Measurements from ENCODE around the gene SETDB1.

The SETDB1 gene

DNA sequence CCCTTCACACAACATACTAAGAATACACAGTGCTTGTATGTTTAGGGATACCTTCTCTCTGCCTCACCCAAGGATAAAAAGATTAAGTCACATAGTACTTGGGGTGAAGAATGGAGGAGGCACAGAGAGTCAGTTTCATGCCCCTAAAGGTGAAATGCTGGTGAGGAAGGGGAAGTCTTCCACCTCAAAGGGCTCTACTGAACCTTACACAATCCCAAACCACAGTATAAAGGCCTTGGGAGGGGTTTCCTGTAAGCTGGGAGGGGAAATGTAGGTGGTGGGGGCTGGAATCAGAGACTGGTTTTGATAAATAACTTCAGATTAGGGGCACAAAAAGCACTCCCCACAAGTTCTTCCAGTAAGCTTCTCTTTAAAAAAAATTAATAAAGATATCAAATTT is 77.0 kb downstream of the SETDB1 start:
- no peak for DNase-seq (ENCODE audit: low read depth)

DNA sequence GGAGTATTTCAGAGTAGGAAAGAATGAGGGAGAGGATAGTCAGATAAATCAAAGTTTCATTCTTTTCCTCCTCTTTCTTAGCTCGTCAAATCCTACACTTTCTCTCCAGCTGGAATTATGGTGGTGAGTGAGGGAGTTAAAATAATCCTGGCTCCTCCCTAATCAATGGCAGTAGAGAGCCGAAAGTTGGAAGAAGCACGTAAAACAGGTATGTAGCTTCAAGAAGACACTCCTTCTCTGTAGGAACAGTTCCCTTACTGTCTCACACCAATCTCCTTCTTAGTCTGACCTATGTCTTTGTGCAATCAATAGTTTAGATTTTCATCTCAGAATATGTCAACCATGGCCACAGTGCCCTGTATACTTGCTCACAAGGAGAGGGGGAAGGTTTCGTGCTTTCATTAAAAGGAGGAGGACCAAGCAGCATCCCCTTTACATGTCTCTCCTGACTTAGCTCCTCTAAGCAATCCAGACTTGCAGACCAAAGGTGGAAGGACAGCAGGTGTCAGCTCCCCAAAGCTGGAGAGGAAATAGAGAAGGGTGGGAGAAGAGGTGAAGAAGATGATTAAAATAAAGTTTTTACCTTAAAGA is 79.7 kb downstream of the SETDB1 start:
- DNase-seq (ENCODE audit: low read depth) = no peak

DNA sequence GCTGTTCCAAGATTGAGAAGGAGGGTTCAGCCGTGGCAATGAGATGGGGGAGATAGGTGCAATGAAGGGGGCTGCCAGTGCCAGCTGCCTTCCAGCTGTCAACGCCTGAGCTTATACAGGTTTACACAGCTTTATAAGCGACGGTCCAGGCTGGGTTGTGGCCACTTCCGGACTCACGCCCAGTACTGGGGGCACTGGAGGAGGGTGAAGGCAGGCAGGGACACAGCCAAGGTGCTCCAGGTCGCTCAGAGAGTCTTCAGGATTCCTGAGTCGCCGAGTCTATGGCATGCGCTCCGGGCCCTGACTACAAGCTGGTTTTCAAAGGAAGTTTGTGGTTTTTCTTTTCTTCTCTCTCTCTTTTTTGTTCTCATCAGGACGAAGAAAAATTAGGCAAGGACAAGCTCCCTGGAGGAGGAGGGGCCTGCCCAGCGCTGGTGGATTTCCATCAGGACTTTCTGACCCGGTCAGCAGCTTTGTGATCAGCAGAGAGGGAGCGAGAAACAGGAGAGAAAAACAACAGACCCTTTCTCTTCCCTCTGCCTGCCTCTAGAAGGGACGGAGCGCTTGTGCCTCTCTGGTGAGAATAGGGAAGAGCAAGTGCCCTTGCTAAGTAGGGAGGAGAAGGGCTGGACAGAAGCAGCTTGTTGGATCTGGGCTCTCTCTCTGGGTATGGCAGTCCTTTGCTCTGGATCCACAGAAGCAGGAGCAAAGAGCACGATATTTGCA is 80.3 kb downstream of the SETDB1 start, which contains the start of gene MINDY1:
Gene MINDY1, minus strand, starts transcription at position 576 of the 726 bp plus-strand sequence. CDS start 4,285 bp downstream, outside the sequence.
- DNase-seq (ENCODE audit: low read depth) = peak; percentile 92

DNA sequence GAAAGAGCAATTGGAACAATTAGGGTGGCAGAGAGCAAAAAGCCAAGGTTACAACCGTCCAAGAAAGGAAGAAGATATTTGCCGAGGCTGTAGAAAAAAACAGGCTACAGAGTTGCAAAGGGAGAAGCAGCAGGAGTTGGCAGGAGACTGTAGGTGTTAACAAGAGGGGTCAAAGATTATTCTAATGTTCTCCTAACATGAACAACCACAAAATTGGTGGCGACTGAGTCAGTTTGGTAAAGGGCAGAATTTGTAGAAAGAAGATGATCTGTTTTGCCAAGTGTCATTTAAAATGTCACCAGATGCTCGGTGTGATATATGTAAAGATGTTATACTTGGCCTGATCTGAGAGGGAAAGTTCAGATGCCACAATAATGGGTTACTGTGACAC is 81.7 kb downstream of the SETDB1 start:
- DNase-seq (ENCODE audit: low read depth) = no peak

DNA sequence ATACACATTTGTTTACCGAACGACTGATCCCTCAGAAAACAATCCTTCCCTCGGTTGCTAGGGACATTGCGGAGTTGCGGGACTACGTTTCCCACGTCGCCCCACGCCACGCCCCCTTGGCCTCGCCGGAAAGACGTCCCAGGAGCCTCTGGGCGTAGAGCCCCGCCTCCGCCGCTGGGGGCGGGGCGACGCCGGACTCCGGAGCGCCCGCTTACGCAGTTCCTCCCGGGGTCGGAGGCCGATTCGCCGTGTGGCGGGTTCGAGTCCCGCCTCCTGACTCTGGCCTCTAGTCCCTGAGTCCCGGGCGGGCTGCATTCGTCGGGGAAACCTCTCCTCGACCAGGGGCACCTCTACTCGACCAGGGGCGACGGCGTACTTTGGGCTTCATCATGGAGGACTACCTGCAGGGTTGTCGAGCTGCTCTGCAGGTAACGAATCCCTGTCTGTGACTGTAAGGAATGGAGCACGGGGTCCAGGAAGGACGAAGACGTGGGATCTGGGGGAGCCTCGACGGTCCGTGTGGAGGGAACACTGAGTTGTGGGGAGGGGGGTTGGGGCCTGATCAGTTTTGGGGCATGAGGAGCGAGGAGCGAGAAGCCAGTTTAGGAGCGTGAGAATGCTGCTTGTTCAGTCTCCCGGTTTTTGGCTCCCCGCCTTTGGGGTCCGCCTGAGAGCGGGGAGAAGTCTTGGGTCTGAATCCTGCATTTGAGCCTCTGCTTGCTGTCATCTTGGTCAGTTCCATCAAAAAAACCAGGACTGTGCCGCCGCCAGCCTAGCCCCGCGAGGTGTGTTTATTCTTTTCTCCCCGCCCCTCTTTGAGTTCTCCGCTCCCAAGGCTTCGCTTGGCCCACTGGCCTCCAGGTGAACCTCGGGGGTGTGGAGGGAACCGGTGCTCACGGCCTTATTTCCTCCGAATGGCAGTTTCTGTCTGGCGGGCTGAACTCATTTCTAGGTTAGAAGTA is 82.4 kb downstream of the SETDB1 start, which contains the start of gene PRUNE1:
Gene PRUNE1, plus strand, starts transcription at position 206 of the 962 bp plus-strand sequence. Its CDS starts 184 bp downstream, at position 390.
- peak; percentile 99 for DNase-seq (ENCODE audit: low read depth)

DNA sequence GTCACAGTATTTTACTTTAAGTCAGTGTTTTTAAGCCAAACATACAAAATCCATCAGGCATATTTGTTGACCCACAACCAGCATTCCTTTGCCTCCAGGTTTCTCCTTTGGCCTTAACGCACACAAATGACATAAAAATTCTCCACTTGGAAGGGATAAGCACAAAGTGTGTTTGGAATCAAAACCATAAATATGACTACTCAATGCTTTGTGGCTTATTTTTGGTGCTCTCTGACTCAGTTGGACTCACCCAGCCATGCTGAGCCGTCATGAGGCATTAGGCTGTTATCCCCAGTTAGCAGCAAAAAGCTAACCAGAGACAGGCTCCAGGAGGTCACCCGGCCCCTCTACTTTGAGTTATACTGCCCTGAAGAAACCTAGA is 83.0 kb downstream of the SETDB1 start:
- DNase-seq (ENCODE audit: low read depth) = peak; percentile 69

DNA sequence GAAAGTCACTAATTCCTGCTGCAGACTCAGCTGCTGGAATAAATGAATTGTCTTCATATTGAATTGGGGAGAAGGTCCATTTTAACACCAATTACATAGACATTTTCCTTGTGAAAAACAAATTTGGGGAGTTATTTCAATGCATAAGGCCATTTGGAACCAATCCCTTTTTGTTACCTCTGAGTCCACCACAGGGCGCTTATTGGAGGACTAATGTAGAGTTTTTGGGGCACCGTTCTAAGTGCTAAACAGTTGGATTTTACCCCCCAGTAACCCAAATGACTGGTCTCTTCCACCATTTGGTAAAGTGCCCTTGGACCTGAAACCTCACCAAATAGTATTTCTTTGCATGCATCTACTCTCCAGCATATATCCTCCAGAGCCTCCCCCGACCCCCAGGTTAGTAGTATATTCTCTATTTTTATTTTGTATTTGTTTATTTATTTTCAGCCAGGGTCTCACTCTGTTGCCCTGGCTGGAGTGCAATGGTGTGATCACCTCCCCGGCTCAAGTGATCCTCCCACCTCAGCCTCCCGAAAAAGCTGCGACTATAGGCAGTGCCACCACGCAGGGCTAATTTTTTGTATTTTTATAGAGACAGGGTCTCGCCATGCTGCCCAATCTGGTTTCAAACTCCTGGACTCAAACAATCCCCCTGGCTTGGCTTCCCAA is 83.6 kb downstream of the SETDB1 start:
- DNase-seq (ENCODE audit: low read depth) = no peak

DNA sequence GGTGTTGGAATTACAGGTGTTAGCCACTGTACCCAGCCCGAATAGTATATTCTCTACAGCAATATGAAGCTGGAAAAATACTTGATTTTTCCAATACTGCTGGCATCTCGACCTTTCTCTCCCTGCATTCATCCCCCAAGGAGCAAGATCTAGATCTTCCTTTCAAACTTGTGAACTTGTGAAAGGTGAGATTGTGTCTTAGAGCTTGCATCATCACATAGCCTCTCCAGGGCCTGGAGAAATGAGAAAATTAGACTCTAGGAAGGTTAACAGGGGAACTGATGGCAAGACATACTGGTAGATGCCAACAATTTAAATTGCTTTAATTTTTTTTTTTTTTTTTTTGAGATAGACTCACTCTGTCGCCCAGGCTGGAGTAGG is 84.2 kb downstream of the SETDB1 start:
- no peak for DNase-seq (ENCODE audit: low read depth)

DNA sequence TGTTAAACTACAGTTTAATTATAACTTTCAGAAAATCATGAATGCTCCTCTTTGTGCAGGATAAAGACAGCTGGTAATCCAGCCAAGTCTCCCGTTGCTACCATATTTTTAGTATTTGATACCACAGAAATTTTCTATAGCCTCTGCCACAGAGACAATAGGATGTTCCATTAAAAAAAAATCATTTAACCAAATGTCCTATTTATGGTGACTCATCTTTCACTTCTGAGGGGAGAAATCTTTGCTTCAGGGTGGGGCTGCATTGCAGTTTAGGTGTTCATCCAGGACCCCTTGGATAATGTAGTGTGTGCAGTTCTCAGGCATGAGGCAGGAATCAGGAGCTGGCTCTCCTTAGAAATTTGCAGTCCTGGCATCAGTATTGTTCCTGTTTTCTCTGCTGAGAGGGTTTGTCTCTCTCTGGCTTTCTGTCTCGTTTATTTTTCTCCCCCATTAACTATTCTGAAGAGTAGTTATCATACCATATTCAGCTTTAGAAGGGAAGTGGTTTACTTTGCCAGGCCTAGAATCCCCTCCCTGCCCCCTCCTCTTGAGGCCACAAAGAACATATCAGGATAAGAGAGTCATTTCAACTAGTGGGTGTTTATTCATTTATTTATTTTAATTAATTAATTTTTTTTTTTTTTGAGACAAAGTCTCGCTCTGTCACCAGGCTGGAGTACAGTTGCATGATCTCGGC is 85.1 kb downstream of the SETDB1 start:
- DNase-seq (ENCODE audit: low read depth) = peak; percentile 32

DNA sequence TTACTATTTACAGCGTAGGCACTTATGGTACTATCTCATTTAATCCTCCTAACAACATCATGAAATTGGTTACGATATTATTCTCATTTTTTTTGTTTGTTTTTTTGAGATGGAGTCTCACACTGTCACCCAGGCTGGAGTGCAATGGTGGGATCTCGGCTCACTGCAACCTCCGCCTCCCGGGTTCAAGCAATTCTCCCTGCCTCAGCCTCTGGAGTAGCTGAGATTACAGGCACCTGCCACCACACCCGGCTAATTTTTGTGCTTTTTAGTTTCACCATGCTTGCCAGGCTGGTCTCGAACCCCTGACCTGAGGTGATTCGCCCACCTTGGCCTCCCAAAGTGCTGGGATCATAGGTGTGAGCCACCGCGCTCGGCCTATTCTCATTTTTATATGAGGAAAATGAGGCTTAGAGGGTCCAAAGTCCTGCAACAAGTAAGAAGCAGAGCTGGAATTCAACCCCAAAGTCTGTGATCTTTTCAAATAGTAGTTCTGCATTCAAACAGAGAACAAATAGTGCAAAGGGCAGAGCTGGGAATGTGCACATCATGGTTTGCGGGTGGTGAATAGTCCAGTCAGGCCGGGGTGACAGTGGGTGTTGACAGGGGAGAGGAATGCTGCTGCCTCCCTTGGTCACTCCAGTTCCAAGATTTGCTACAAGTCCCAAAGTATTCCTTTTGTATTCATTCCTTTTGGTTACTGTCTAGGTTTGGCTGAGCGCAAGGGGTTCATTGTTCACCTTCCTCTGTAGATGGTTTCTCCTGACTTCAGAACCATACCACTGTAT is 86.7 kb downstream of the SETDB1 start:
- no peak for DNase-seq (ENCODE audit: low read depth)

DNA sequence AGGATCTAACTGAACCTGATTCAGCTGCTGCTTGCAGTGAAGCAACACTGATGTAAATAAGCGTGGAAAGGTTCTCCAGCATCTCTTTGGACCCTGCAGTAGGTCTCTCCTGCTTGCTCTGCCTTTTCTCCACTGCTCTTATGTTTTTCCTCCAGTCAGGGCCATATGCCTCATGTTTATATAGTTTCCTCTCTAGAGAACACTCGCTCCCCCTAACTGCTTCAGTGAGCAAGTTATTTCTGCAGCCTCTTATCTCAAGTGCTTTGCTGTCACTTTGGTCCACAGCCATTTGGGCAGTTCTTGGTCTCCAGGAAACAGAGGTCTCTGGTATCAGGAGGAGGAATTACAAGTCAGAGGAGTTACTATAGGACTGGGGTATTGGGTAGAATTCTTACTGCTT is 87.4 kb downstream of the SETDB1 start:
- no peak for DNase-seq (ENCODE audit: low read depth)
